ENCODE measurements around the gene KIF26B. TPM values are rescaled to one million over a fixed set of nuclear protein-coding genes. Genes with fewer than 3 reads are reported as not detected.

The KIF26B gene
- total RNA-seq, 2 experiments from 2014 or later: not detected

DNA sequence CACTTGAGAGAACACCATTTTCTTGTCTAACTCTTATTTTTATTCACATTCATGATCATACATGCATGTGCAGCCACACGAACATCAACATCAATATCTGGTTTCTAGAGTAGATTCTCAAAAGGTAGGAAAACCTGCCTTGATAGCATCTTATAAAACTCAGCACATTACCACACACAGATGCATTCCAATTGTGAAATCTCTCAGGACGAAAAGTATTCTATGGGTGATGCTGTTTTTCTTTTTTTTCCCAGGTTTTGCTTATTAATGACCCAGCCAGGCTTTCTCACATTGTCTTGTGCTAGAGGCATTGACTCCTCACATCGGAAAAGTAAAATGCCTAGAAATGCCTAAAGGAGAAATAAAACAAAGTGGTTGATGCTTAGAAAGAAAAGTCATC is 562.8 kb downstream of the KIF26B start:
- H3K4me3 ChIP-seq (ENCODE audit: low read depth, low read length, poor library complexity, severe bottlenecking): no peak overlapping the region
- H3K9me3 ChIP-seq (ENCODE audit: low read length): no peaks in the 10 kb centered on the region
- no peak for DNase-seq (ENCODE audit: low spot score)
- no peaks in the 10 kb centered on the region for H3K9me2 ChIP-seq (ENCODE audit: insufficient read depth, low read length)
- H4K20me1 ChIP-seq (ENCODE audit: insufficient read depth, low read length): no peaks in the 10 kb centered on the region
- BruUV-seq (replicated peaks): no TSS peak
- CTCF ChIA-PET (ENCODE audit: unreplicated experiment): no interaction called here
- no peaks in the 10 kb centered on the region for H3K79me2 ChIP-seq (ENCODE audit: insufficient read depth, low read depth, low read length)
- H2AFZ ChIP-seq (ENCODE audit: low read length): no peak overlapping the region
- TF ChIP-seq EZH2phosphoT487 (IDR thresholded peaks at IDR 0.05; ENCODE audit: borderline replicate concordance, low read depth, low read length): no peak
- TF ChIP-seq, protein P1, sequence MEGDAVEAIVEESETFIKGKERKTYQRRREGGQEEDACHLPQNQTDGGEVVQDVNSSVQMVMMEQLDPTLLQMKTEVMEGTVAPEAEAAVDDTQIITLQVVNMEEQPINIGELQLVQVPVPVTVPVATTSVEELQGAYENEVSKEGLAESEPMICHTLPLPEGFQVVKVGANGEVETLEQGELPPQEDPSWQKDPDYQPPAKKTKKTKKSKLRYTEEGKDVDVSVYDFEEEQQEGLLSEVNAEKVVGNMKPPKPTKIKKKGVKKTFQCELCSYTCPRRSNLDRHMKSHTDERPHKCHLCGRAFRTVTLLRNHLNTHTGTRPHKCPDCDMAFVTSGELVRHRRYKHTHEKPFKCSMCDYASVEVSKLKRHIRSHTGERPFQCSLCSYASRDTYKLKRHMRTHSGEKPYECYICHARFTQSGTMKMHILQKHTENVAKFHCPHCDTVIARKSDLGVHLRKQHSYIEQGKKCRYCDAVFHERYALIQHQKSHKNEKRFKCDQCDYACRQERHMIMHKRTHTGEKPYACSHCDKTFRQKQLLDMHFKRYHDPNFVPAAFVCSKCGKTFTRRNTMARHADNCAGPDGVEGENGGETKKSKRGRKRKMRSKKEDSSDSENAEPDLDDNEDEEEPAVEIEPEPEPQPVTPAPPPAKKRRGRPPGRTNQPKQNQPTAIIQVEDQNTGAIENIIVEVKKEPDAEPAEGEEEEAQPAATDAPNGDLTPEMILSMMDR (conservative IDR thresholded peaks at IDR 0.05; ENCODE audit: low read length): no peak
- POLR2A ChIA-PET: interaction anchor here (0.6 kb wide), 1 partner anchor 631 kb away, joined by 3 read pairs; no protein-coding TSS in a partner anchor
- no peak overlapping the region for H3K27ac ChIP-seq (ENCODE audit: low read depth, low read length, poor library complexity, severe bottlenecking)
- H3K4me2 ChIP-seq (ENCODE audit: low read length): no peak overlapping the region
- no peaks in the 10 kb centered on the region for H3K36me3 ChIP-seq (ENCODE audit: insufficient read depth, low read length)
- intact Hi-C loops (cut with micrococcal nuclease; ENCODE audit: unreplicated experiment): no loop called here
- H3K4me1 ChIP-seq (ENCODE audit: insufficient read depth, low read length, poor library complexity, severe bottlenecking): no peaks in the 10 kb centered on the region

DNA sequence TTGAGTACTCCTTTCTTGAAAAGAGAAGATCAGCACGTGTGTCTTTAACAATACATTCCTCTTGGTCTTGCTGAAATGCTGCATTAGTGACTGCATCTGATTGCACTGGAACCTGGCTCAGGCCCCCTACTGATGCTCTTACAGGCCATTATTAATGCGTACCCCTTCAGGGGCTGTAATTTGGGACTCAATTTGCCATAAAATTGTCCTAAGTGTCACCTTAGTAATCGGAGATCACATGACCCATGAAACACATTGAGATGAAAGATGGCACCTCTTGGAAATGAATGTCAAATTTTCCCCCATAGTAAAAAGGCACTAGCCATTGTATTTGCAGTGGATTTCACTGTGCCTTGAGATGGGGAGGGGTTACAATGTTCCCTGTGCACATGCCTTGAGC is 563.3 kb downstream of the KIF26B start:
- Histone ChIP-seq H3K36me3 (ENCODE audit: insufficient read depth, low read length) (no peaks in the 10 kb centered on the region), H3K4me1 (ENCODE audit: insufficient read depth, low read length, poor library complexity, severe bottlenecking) (no peaks in the 10 kb centered on the region), H3K79me2 (ENCODE audit: insufficient read depth, low read depth, low read length) (no peaks in the 10 kb centered on the region), H3K9me2 (ENCODE audit: insufficient read depth, low read length) (no peaks in the 10 kb centered on the region), H4K20me1 (ENCODE audit: insufficient read depth, low read length) (no peaks in the 10 kb centered on the region), H3K9me3 (ENCODE audit: low read length) (no peaks in the 10 kb centered on the region), H3K4me2 (ENCODE audit: low read length) (no peak overlapping the region), H2AFZ (ENCODE audit: low read length) (no peak overlapping the region), H3K27ac (ENCODE audit: low read depth, low read length, poor library complexity, severe bottlenecking) (no peak overlapping the region), H3K4me3 (ENCODE audit: low read depth, low read length, poor library complexity, severe bottlenecking) (no peak overlapping the region)
- intact Hi-C loops (cut with micrococcal nuclease; ENCODE audit: unreplicated experiment): no loop called here
- TF ChIP-seq EZH2phosphoT487 (IDR thresholded peaks at IDR 0.05; ENCODE audit: borderline replicate concordance, low read depth, low read length): no peak
- TF ChIP-seq, protein P1 (conservative IDR thresholded peaks at IDR 0.05; ENCODE audit: low read length): no peak
- POLR2A ChIA-PET: no interaction called here
- DNase-seq (ENCODE audit: low spot score): no peak
- CTCF ChIA-PET (ENCODE audit: unreplicated experiment): no interaction called here
- BruUV-seq (replicated peaks): no TSS peak

DNA sequence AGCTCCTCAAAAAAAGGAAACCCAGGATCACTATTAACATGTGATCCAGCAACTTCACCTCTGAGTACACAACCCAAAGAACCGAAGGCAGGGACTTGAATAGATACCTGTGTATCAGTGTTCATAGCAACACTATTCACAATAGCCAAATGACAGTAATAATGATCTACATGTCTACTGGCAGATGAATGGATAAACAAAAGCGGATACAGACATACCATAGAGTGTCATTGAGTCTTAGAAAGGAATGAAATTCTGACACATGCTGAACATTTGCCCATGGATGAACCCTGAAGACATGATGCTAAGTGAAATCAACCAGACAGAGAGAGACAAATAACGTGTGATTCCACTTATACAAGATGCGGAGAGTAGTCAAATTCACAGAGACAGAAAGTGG is 564.2 kb downstream of the KIF26B start:
- POLR2A ChIA-PET: interaction anchor here (0.7 kb wide), 1 partner anchor 49 kb away, joined by 3 read pairs; no protein-coding TSS in a partner anchor
- no peak for DNase-seq (ENCODE audit: low spot score)
- intact Hi-C loops (cut with micrococcal nuclease; ENCODE audit: unreplicated experiment): no loop called here
- Histone ChIP-seq H3K79me2 (ENCODE audit: insufficient read depth, low read depth, low read length) (no peaks in the 10 kb centered on the region), H3K36me3 (ENCODE audit: insufficient read depth, low read length) (no peaks in the 10 kb centered on the region), H3K4me3 (ENCODE audit: low read depth, low read length, poor library complexity, severe bottlenecking) (no peak overlapping the region), H3K4me2 (ENCODE audit: low read length) (no peak overlapping the region), H2AFZ (ENCODE audit: low read length) (no peak overlapping the region), H3K9me3 (ENCODE audit: low read length) (no peaks in the 10 kb centered on the region), H3K9me2 (ENCODE audit: insufficient read depth, low read length) (no peaks in the 10 kb centered on the region), H4K20me1 (ENCODE audit: insufficient read depth, low read length) (no peaks in the 10 kb centered on the region), H3K27ac (ENCODE audit: low read depth, low read length, poor library complexity, severe bottlenecking) (no peak overlapping the region), H3K4me1 (ENCODE audit: insufficient read depth, low read length, poor library complexity, severe bottlenecking) (no peaks in the 10 kb centered on the region)
- CTCF ChIA-PET (ENCODE audit: unreplicated experiment): no interaction called here
- TF ChIP-seq EZH2phosphoT487 (IDR thresholded peaks at IDR 0.05; ENCODE audit: borderline replicate concordance, low read depth, low read length): no peak
- TF ChIP-seq, protein P1 (conservative IDR thresholded peaks at IDR 0.05; ENCODE audit: low read length): no peak
- no TSS peak for BruUV-seq (replicated peaks)

All from OCI-LY7 (cell line).